K562 (cell line): ENCODE measurements around the gene POLR3A. TPM values are rescaled to one million over a fixed set of nuclear protein-coding genes. Genes with fewer than 3 reads are reported as not detected.

Experiments used
- ATAC-seq: fragments of 200-7000 bp; cut with Tn5 transposase; 3 replicates; pipeline ENCODE4 v1.9.1; 2020; ENCODE audit warnings: moderate library complexity
- BruUV-seq: library from RNA; stranded (reverse); fragments of 400-500 nt; replicated peaks from 2 replicates; lab custom pipeline; 2021; lab: Mats Ljungman, UMichigan
- CTCF ChIA-PET: fragments of 300-600 bp; formaldehyde crosslinking; extraction: SDS; loops from one replicate; lab custom pipeline; 2021; ENCODE audit warnings: low intra/inter-chr PET ratio; lab: Yijun Ruan, JAX
- POLR2A ChIA-PET: fragments of 300-600, 350-650 bp; sonication (Branson Sonifier 250); formaldehyde crosslinking; extraction: SDS; loops from one replicate; lab custom pipeline; 2021; ENCODE audit warnings: antibody characterized with exemption, inconsistent platforms; lab: Yijun Ruan, JAX
- DNase-seq, 4 experiments: peaks; one replicate each; pipeline versions ENCODE4 v3.0.0 to v3.0.0-alpha.2; 2011 to 2018; ENCODE audit warnings: low spot score in 3 of 4, mixed read lengths in 3 of 4; ENCODE audit errors: extremely low read depth in 1 of 4
- FAIRE-seq: peaks from 2 replicates; lab custom pipeline; 2011; peaks lifted over from hg19 to GRCh38; lab: Jason Lieb, UNC
- H2AFZ ChIP-seq: 2 replicates; pipeline ENCODE4 v1.6.0; 2011; ENCODE audit warnings: low read depth, low read length, control low read depth, inconsistent platforms
- H3K27ac ChIP-seq: fragments of 200-600 bp; 3 replicates; pipeline ENCODE4 v1.8.0; 2011; ENCODE audit warnings: low read depth, mild to moderate bottlenecking, control low read depth, inconsistent platforms, low read length, moderate library complexity, mixed read lengths; ENCODE audit errors: extremely low read depth
- H3K27me3 ChIP-seq, 2 experiments: fragments of 300-600 bp in 1 of 2; 2 replicates in 1 of 2; 3 replicates in 1 of 2; pipeline versions ENCODE4 v1.6.0 to v1.8.0; 2011; ENCODE audit warnings: inconsistent platforms in 2 of 2, low read length in 2 of 2, mild to moderate bottlenecking in 1 of 2, mixed read lengths in 1 of 2, moderate library complexity in 1 of 2; ENCODE audit not compliant: control insufficient read depth in 2 of 2, insufficient read depth in 2 of 2
- H3K36me3 ChIP-seq: fragments of 300-600 bp; 3 replicates; pipeline ENCODE4 v1.8.0; 2011; ENCODE audit warnings: mild to moderate bottlenecking, low read length, inconsistent platforms; ENCODE audit not compliant: control insufficient read depth, insufficient read depth
- H3K4me1 ChIP-seq, 2 experiments: fragments of 200-600 bp in 1 of 2; replicated peaks in 1 of 2; 2 replicates in 1 of 2; 3 replicates in 1 of 2; pipeline versions ENCODE4 v1.5.1 to v1.8.0; 2011; ENCODE audit warnings: inconsistent platforms in 2 of 2, low read length in 2 of 2, mild to moderate bottlenecking in 1 of 2, mixed read lengths in 1 of 2, moderate library complexity in 1 of 2; ENCODE audit not compliant: control insufficient read depth in 2 of 2, insufficient read depth in 2 of 2
- H3K4me2 ChIP-seq: 2 replicates; pipeline ENCODE4 v1.6.1; 2011; ENCODE audit warnings: low read length, control low read depth, inconsistent platforms, mixed read lengths; ENCODE audit not compliant: insufficient read depth
- H3K4me3 ChIP-seq: fragments of 200-600 bp; sonication (generic), shearing (Covaris generic); 2 replicates; pipeline ENCODE4 v1.5.1; 2016; ENCODE audit warnings: control low read depth, inconsistent platforms
- H3K79me2 ChIP-seq: fragments of 200-600 bp; 3 replicates; pipeline ENCODE4 v1.8.0; 2011; ENCODE audit warnings: low read length, inconsistent platforms; ENCODE audit not compliant: control insufficient read depth, insufficient read depth
- H3K9ac ChIP-seq, 2 experiments: 2 replicates each; pipeline versions ENCODE4 v1.6.0 to v1.6.1; 2011; ENCODE audit warnings: low read depth in 2 of 2, low read length in 2 of 2, control low read depth in 1 of 2, inconsistent platforms in 1 of 2, mild to moderate bottlenecking in 1 of 2, mixed read lengths in 1 of 2; ENCODE audit not compliant: insufficient read depth in 1 of 2
- H3K9me1 ChIP-seq: one replicate; pipeline ENCODE4 v1.6.0; 2011; ENCODE audit warnings: inconsistent platforms, mild to moderate bottlenecking, low read length, moderate library complexity; ENCODE audit not compliant: control insufficient read depth, insufficient read depth
- H3K9me3 ChIP-seq: replicated peaks from 2 replicates; pipeline ENCODE4 v1.5.1; 2011; ENCODE audit warnings: low read depth, low read length, inconsistent platforms; ENCODE audit not compliant: control insufficient read depth, insufficient read depth
- H4K20me1 ChIP-seq: replicated peaks from 2 replicates; pipeline ENCODE4 v1.6.1; 2011; ENCODE audit warnings: low read length, inconsistent platforms, mixed read lengths; ENCODE audit not compliant: control insufficient read depth, insufficient read depth
- AFF1 ChIP-seq, 2 experiments: fragments of 450-650 bp; IDR thresholded peaks; 2 replicates each; pipeline ENCODE4 v1.6.1; 2018; ENCODE audit warnings: mild to moderate bottlenecking in 2 of 2, low read depth in 1 of 2; ENCODE audit not compliant: partially characterized antibody in 2 of 2
- DACH1 ChIP-seq: fragments of 450-650 bp; IDR thresholded peaks from 2 replicates; pipeline ENCODE4 v1.6.1; 2018; ENCODE audit not compliant: partially characterized antibody
- FOXK2 ChIP-seq, 2 experiments: fragments of 450-650 bp; IDR thresholded peaks in 1 of 2; conservative IDR thresholded peaks in 1 of 2; 2 replicates each; pipeline ENCODE4 v1.6.1; 2016; ENCODE audit warnings: low read depth in 2 of 2, mild to moderate bottlenecking in 1 of 2
- LCOR ChIP-seq: sonication (generic); formaldehyde crosslinking; IDR thresholded peaks from 2 replicates; pipeline ENCODE4 v1.8.0; 2022; ENCODE audit warnings: mild to moderate bottlenecking, missing genetic modification reagents
- MCM2 ChIP-seq: fragments of 450-650 bp; IDR thresholded peaks from 2 replicates; pipeline ENCODE4 v1.6.1; 2017; ENCODE audit warnings: low read depth, mild to moderate bottlenecking
- MED1 ChIP-seq: sonication (generic); formaldehyde crosslinking; IDR thresholded peaks from 2 replicates; pipeline ENCODE4 v1.8.1; 2023; ENCODE audit warnings: missing genetic modification reagents, borderline replicate concordance
- POLR2B ChIP-seq: fragments of 450-650 bp; IDR thresholded peaks from 2 replicates; pipeline ENCODE4 v1.6.1; 2018; ENCODE audit warnings: low read depth; ENCODE audit not compliant: partially characterized antibody
- RCOR1 ChIP-seq, 2 experiments: IDR thresholded peaks; 2 replicates each; pipeline ENCODE4 v1.6.1; 2012; ENCODE audit warnings: low read depth in 2 of 2, low read length in 2 of 2, borderline replicate concordance in 1 of 2, improper control_type of control experiment in 1 of 2
- RHOXF2B ChIP-seq: fragments of 250-450 bp; sonication (Bioruptor Pico); conservative IDR thresholded peaks from 2 replicates; pipeline ENCODE4 v1.5.1; 2021
- RUNX1 ChIP-seq: sonication (generic); IDR thresholded peaks from 2 replicates; pipeline ENCODE4 v1.6.1; 2016; ENCODE audit warnings: antibody characterized with exemption, low read depth
- SIX5 ChIP-seq, 2 experiments: IDR thresholded peaks; 2 replicates each; pipeline ENCODE4 v1.6.1; 2011; ENCODE audit warnings: low read length in 2 of 2, borderline replicate concordance in 1 of 2, low read depth in 1 of 2, mild to moderate bottlenecking in 1 of 2, moderate library complexity in 1 of 2; ENCODE audit not compliant: insufficient read depth in 1 of 2
- SMAD1 ChIP-seq: fragments of 150-350 bp; IDR thresholded peaks from 2 replicates; pipeline ENCODE4 v1.6.1; 2014; ENCODE audit warnings: low read length, low read depth; ENCODE audit not compliant: partially characterized antibody
- SMAD2 ChIP-seq: fragments of 150-350 bp; IDR thresholded peaks from 2 replicates; pipeline ENCODE4 v1.6.1; 2014; ENCODE audit warnings: low read depth, mild to moderate bottlenecking, low read length
- STAT5B ChIP-seq: fragments of 250-450 bp; sonication (Bioruptor Pico); IDR thresholded peaks from 2 replicates; pipeline ENCODE4 v1.8.0; 2021; ENCODE audit warnings: mild to moderate bottlenecking, inconsistent platforms
- TBP ChIP-seq: optimal IDR thresholded peaks from 2 replicates; pipeline ENCODE3; 2011; ENCODE audit warnings: low read depth, low read length, improper control_type of control experiment
- THRAP3 ChIP-seq: fragments of 450-650 bp; IDR thresholded peaks from 2 replicates; pipeline ENCODE4 v1.6.1; 2016; ENCODE audit warnings: mild to moderate bottlenecking, inconsistent platforms, borderline replicate concordance
- TSC22D4 ChIP-seq: fragments of 450-650 bp; IDR thresholded peaks from 2 replicates; pipeline ENCODE4 v1.6.1; 2016; ENCODE audit warnings: missing genetic modification characterization, missing biosample characterization, control low read depth
- ZC3H4 ChIP-seq: sonication (generic); formaldehyde crosslinking; IDR thresholded peaks from 2 replicates; pipeline ENCODE4 v1.9.0; 2021; ENCODE audit warnings: missing genetic modification reagents, borderline replicate concordance
- WGBS: fragments of 100-300 bp; shearing (Covaris generic); methylation state at CpG from one replicate; pipeline ENCODE4 v1.1.6; 2016; ENCODE audit warnings: low coverage, mixed read lengths; ENCODE audit not compliant: insufficient coverage; ENCODE audit errors: missing lambda C conversion rate; 5-methylcytosine and 5-hydroxymethylcytosine counted together
- in situ Hi-C: fragments of 300-500 bp; cut with MboI; formaldehyde crosslinking; loops from 4 replicates; pipeline ENCODE4 v1.15.0; 2018; ENCODE audit warnings: inconsistent platforms, mixed read lengths
- intact Hi-C: fragments of 100-400 bp; cut with micrococcal nuclease; formaldehyde crosslinking; loops from 2 replicates; pipeline ENCODE4 v1.14.2; 2022
- polyA plus RNA-seq, 8 experiments: library from polyadenylated mRNA; depleted of rRNA in 4 of 8; stranded (reverse) in 5 of 8; unstranded in 3 of 8; fragments of >200 nt; fragmentation: Nextera tagmentation in 2 of 8; fragmentation: Illumina TruSeq in 1 of 8; extraction: Ambion mirVana in 2 of 8; extraction: Trizol in 1 of 8; gene quantifications; 2 replicates each; pipeline versions ENCODE4 v1.2.1 to v1.2.3, GENCODE V29; 2011 to 2014; ENCODE audit warnings: inconsistent platforms in 1 of 8, missing spikeins in 1 of 8
- total RNA-seq, 7 experiments: library from RNA; depleted of rRNA in 6 of 7; stranded (reverse); fragments of >200 nt in 6 of 7; fragmentation: Illumina TruSeq in 2 of 7; extraction: Trizol in 2 of 7; gene quantifications; 2 replicates each; pipeline versions ENCODE4 v1.2.1 to v1.2.3, GENCODE V29; 2011 to 2021; ENCODE audit warnings: low replicate concordance in 1 of 7
- TF ChIP-seq, protein P1 (sequence below): fragments of 450-650 bp; IDR thresholded peaks from 2 replicates; pipeline ENCODE4 v1.6.1; 2014; ENCODE audit warnings: low read depth, mild to moderate bottlenecking, moderate library complexity, borderline replicate concordance

POLR3A gene
- total and polyA plus RNA-seq, 9 of the 15 experiments (the other 6 are each of a cell fraction or from before 2014, with no cell fraction given): 14.9 to 37.0 (median 26.7) TPM

DNA sequence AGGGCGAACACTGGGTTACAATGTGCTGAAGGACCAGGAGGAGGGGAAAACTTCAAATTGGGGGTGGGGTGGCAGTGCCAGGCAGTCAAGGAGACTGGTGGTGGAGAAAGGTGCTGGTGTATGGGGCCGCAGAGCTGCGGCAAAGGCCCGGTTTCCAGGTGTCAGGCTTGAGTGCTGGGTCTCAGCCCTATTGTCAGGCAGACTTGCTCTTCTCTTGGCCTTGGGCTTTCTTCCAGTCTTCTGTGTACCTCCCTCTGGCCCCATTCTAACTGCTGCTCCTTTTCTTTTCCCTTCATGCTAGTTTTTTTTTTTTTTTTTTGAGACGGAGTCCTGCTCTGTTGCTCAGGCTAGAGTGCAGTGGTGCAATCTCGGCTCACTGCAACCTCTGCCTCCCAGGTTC is 51.0 kb downstream of the POLR3A start:
- FAIRE-seq (no peak), DNase-seq (no peak), ATAC-seq (no peak)
- 96% methylated on average over 4 of the region's 6 CpGs for WGBS
- H3K9ac ChIP-seq: no peak overlapping the region
- intact Hi-C loops: no loop called here
- no peak overlapping the region for H3K27ac ChIP-seq
- H2AFZ ChIP-seq: no peak overlapping the region
- H4K20me1 ChIP-seq: no peaks in the 10 kb centered on the region
- ChIA-PET POLR2A (no interaction called here), CTCF (no interaction called here)
- H3K27me3 ChIP-seq: no peaks in the 10 kb centered on the region
- peaks cover 0 to under 1% of the 10 kb centered on the region in 2 experiments; a peak in 2 of 5 replicates for H3K4me1 ChIP-seq
- H3K9me1 ChIP-seq: no peaks in the 10 kb centered on the region
- in situ Hi-C loops: no loop called here
- H3K36me3 ChIP-seq: peaks cover 85% of the 10 kb centered on the region
- H3K9me3 ChIP-seq: no peaks in the 10 kb centered on the region
- BruUV-seq: no TSS peak
- H3K4me2 ChIP-seq: no peak overlapping the region
- no peaks in the 10 kb centered on the region for H3K79me2 ChIP-seq
- no peak overlapping the region for H3K4me3 ChIP-seq
- TF ChIP-seq SMAD2: no peak
- TF ChIP-seq TSC22D4 (tag): no peak
- TF ChIP-seq RCOR1 (IDR thresholded peaks at IDR 0.05; ENCODE audit: borderline replicate concordance in 1 of 2, low read depth in 2 of 2, low read length in 2 of 2): no peak
- no peak for TF ChIP-seq SMAD1
- TF ChIP-seq STAT5B (CRISPR knock-in tag): no peak
- TF ChIP-seq POLR2B: no peak
- TF ChIP-seq THRAP3: no peak
- TF ChIP-seq MCM2: no peak
- TF ChIP-seq RUNX1: no peak
- no peak for TF ChIP-seq LCOR (CRISPR knock-in tag)
- TF ChIP-seq, protein P1, sequence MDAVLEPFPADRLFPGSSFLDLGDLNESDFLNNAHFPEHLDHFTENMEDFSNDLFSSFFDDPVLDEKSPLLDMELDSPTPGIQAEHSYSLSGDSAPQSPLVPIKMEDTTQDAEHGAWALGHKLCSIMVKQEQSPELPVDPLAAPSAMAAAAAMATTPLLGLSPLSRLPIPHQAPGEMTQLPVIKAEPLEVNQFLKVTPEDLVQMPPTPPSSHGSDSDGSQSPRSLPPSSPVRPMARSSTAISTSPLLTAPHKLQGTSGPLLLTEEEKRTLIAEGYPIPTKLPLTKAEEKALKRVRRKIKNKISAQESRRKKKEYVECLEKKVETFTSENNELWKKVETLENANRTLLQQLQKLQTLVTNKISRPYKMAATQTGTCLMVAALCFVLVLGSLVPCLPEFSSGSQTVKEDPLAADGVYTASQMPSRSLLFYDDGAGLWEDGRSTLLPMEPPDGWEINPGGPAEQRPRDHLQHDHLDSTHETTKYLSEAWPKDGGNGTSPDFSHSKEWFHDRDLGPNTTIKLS: no peak
- no peak for TF ChIP-seq MED1 (CRISPR knock-in tag)
- TF ChIP-seq DACH1: no peak
- TF ChIP-seq ZC3H4: no peak
- TF ChIP-seq RHOXF2B (CRISPR knock-in tag): no peak
- no peak for TF ChIP-seq AFF1 (IDR thresholded peaks at IDR 0.05; ENCODE audit: low read depth in 1 of 2, partially characterized antibody in 2 of 2)
- no peak for TF ChIP-seq SIX5 (IDR thresholded peaks at IDR 0.05; ENCODE audit: borderline replicate concordance in 1 of 2, insufficient read depth in 1 of 2, low read depth in 1 of 2, low read length in 2 of 2)
- no peak for TF ChIP-seq TBP
- TF ChIP-seq FOXK2 (conservative IDR thresholded peaks at IDR 0.05 in 1 of 2, IDR thresholded peaks at IDR 0.05 in 1 of 2; ENCODE audit: low read depth in 2 of 2): no peak
